Activated CD8-positive, alpha-beta T cell treated with anti-CD3 and anti-CD28 coated beads for 36 hours (primary cell): Measurements from ENCODE around the gene SDR42E2. TPM values are rescaled to one million over a fixed set of nuclear protein-coding genes. Genes with fewer than 3 reads are reported as not detected.
"Not testable (repeated sequence)": the region's sequence is repeated elsewhere in the genome, so short reads cannot be mapped to it uniquely, and the experiment has no call there.

Experiments used
- ATAC-seq: fragments of 200-7000 bp; cut with Tn5 transposase; one replicate; pipeline ENCODE4 v1.10.0; 2021; ENCODE audit warnings: mild to moderate bottlenecking, moderate library complexity
- CTCF ChIA-PET: fragments of 350-600 bp; sonication (Branson Sonifier 250); formaldehyde crosslinking; loops from one replicate; lab custom pipeline; 2021; ENCODE audit warnings: antibody characterized with exemption; lab: Charles Lee
- POLR2A ChIA-PET: fragments of 350-600 bp; sonication (Branson Sonifier 250); formaldehyde crosslinking; loops from one replicate; lab custom pipeline; 2021; ENCODE audit warnings: antibody characterized with exemption; lab: Charles Lee
- DNase-seq: peaks from one replicate; pipeline ENCODE4 v3.0.0-alpha.2; 2020
- H3K27ac Mint-ChIP-seq: one replicate; pipeline ENCODE4 v1.8.0; 2021; ENCODE audit warnings: mild to moderate bottlenecking, mixed read lengths
- H3K27me3 Mint-ChIP-seq: one replicate; pipeline ENCODE4 v1.8.0; 2021; ENCODE audit warnings: mixed read lengths
- H3K36me3 Mint-ChIP-seq: one replicate; pipeline ENCODE4 v1.8.0; 2021; ENCODE audit warnings: low read depth, mixed read lengths
- H3K4me1 Mint-ChIP-seq: one replicate; pipeline ENCODE4 v1.8.0; 2021; ENCODE audit warnings: low read depth, mixed read lengths
- H3K4me3 Mint-ChIP-seq: one replicate; pipeline ENCODE4 v1.8.0; 2021; ENCODE audit warnings: mild to moderate bottlenecking, moderate library complexity, mixed read lengths
- H3K9me3 Mint-ChIP-seq: one replicate; pipeline ENCODE4 v1.8.0; 2021; ENCODE audit warnings: mixed read lengths
- intact Hi-C: fragments of 100-400 bp; cut with micrococcal nuclease; formaldehyde crosslinking; loops from one replicate; pipeline ENCODE4 v1.10.0; 2022
- total RNA-seq, 2 experiments: library from RNA; stranded (reverse); gene quantifications; one replicate each; pipeline ENCODE4 v1.2.3, GENCODE V29; 2021
- TF ChIP-seq, protein P1 (sequence below): fragments of 200-600 bp; IDR thresholded peaks from one replicate; pipeline ENCODE4 v1.8.0; 2022; ENCODE audit warnings: antibody characterized with exemption, mild to moderate bottlenecking

The SDR42E2 gene
- total RNA-seq, 2 experiments from 2014 or later, result 0.14 TPM; not detected in 1

DNA sequence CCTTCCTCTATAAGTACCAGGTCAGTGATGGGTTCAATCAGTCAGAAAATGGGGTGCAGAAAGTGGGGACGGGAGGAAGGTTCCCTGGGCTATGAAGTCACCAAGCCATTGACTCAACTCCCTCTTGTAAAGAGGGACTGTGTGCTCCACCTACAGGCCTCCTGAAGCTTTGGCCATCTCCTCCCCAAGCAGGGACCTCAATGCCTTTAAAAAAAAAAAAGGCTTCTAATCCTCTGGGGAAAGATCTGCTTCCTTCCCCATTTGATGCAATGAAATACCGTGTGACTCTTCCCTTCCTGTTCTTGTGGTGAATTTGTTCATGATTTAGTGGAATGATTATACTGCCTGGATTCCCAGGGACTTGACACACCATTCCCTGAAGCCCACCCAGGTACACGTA, 39.2 kb upstream of the SDR42E2 start:
- H3K27me3 Mint-ChIP-seq, result peaks cover 5% of the 10 kb centered on the region
- H3K9me3 Mint-ChIP-seq, result no peaks in the 10 kb centered on the region
- ATAC-seq (no peak), DNase-seq (no peak)
- no peak overlapping the region for H3K27ac Mint-ChIP-seq
- H3K36me3 Mint-ChIP-seq, result no peaks in the 10 kb centered on the region
- TF ChIP-seq, protein P1, sequence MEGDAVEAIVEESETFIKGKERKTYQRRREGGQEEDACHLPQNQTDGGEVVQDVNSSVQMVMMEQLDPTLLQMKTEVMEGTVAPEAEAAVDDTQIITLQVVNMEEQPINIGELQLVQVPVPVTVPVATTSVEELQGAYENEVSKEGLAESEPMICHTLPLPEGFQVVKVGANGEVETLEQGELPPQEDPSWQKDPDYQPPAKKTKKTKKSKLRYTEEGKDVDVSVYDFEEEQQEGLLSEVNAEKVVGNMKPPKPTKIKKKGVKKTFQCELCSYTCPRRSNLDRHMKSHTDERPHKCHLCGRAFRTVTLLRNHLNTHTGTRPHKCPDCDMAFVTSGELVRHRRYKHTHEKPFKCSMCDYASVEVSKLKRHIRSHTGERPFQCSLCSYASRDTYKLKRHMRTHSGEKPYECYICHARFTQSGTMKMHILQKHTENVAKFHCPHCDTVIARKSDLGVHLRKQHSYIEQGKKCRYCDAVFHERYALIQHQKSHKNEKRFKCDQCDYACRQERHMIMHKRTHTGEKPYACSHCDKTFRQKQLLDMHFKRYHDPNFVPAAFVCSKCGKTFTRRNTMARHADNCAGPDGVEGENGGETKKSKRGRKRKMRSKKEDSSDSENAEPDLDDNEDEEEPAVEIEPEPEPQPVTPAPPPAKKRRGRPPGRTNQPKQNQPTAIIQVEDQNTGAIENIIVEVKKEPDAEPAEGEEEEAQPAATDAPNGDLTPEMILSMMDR, result no peak
- intact Hi-C loops, result no loop called here
- no peak overlapping the region for H3K4me3 Mint-ChIP-seq
- ChIA-PET POLR2A (no interaction called here), CTCF (interaction anchor here (1.5 kb wide), 1 partner anchor 51 kb away, joined by 3 read pairs; no protein-coding TSS in a partner anchor)
- no peaks in the 10 kb centered on the region for H3K4me1 Mint-ChIP-seq

DNA sequence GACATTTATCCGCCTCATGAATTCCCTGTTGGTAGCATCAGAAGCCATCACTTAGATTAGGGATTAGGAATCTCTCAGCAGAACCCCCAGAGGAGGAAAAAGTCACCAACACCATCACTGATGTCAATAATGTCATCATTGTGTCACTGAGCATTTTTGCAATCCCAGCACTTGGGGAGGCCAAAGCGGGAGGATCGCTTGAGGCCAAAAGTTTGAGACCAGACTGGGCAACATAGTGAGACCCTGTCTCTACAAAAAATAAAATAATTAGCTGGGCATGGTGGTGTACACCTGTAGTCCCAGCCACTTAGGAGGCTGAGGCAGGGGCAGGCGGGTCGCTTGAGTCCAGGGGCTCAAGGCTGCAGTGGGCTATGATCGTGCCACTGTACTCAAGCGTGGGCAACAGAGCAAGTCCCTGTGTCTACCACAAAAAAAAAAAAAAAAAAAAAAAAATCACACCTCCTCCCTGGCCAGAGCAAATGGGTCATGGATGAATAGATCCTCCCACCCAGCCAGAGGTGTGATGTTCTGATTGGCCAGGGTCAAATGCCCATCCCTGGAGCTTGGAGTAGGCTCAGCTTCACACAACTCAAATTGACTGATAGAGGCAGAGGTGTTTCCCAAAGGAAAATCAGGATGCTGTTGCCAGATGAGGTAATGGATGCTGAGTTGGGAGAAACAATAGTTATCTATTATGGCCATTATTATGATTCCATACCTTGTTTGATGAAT, 38.4 kb upstream of the SDR42E2 start:
- ATAC-seq (no peak), DNase-seq (no peak)
- ChIA-PET CTCF (interaction anchor here (1.5 kb wide), 1 partner anchor 52 kb away, joined by 3 read pairs; no protein-coding TSS in a partner anchor), POLR2A (no interaction called here)
- H3K36me3 Mint-ChIP-seq, result no peaks in the 10 kb centered on the region
- peaks cover 6% of the 10 kb centered on the region for H3K27me3 Mint-ChIP-seq
- H3K4me3 Mint-ChIP-seq, result no peak overlapping the region
- H3K9me3 Mint-ChIP-seq, result no peaks in the 10 kb centered on the region
- no peaks in the 10 kb centered on the region for H3K4me1 Mint-ChIP-seq
- intact Hi-C loops, result no loop called here
- no peak overlapping the region for H3K27ac Mint-ChIP-seq
- TF ChIP-seq, protein P1, result no peak

DNA sequence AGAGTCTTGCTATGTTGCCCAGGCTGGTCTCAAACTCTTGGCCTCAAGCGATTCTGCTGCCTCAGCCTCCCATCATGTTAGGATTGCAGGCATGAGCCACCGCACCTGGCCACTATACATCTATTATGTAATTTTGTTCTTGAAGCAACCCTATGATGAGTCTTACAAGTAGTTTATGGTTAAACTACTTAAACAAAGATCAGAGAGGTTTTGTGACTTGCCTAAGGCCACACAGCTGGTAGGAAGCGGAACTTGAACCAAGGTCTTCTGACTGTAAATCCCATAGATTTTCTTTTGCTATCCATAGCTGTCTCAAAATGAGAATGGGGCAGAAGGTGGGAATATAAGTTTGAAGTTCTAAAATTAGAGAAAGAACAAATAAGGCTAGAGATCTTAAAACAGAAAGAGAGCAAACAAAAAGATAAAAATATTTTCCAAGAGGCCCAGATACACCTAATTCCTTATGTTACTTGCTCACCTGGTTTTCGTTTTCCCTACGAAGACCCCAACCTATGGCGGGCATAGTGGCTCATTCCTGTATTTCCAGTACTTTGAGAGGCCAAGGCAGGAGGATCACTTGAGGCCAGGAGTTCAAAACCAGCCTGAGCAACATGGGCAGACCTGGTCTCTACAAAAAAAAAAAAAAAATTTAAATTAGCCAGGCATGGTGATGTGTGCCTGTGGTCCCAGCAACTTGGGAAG, 37.6 kb upstream of the SDR42E2 start:
- DNase-seq (no peak), ATAC-seq (no peak)
- H3K27me3 Mint-ChIP-seq, result peaks cover 6% of the 10 kb centered on the region
- POLR2A ChIA-PET, result no interaction called here
- no peak overlapping the region for H3K27ac Mint-ChIP-seq
- CTCF ChIA-PET, result no interaction called here
- H3K4me3 Mint-ChIP-seq, result no peak overlapping the region
- H3K36me3 Mint-ChIP-seq, result no peaks in the 10 kb centered on the region
- TF ChIP-seq, protein P1, result no peak
- H3K9me3 Mint-ChIP-seq, result no peaks in the 10 kb centered on the region
- H3K4me1 Mint-ChIP-seq, result no peaks in the 10 kb centered on the region
- intact Hi-C loops, result no loop called here

DNA sequence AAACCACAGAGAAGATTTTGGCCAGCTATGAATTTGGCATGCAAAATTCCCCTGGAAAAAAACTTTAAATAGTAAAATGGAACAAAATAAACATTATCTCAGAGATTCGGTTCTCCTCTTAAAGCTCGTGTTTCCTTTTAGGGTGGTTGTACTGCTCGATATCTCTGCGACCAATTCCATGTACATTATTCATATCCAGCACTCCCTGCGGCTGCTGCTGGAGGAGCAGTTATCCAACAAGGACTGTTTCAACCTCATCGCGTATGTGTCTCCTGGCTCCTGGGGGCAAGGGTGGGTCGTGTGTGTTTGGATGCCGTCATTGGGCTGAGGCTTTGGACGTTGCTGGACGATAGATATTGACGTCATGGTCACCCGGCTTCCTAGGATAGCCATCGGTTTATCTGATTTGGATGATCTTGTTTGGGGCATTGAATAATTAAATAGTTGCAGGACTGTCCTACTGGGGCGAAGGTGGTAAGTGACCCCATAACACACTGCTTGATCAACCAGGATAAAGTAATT, 36.2 kb upstream of the SDR42E2 start:
- ATAC-seq, result no peak

DNA sequence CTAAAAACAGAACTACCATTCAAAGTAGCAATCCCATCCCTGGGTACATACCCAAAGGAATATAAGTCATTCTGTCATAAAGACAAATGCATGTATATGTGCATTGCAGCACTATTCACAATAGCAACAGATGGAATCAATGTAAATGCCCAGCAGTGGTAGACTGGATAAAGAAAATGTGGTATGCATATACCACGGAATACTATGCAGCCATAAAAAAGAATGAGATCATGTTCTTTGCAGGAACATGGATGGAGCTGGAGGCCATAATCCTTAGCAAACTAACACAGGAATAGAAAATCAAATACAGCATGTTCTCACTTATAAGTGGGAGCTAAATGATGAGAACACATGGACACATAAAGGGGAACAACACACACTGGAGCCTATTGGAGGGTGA, 33.8 kb upstream of the SDR42E2 start:
- H3K36me3 Mint-ChIP-seq, H3K9me3 Mint-ChIP-seq, ATAC-seq, intact Hi-C loops, DNase-seq, CTCF ChIA-PET, H3K27ac Mint-ChIP-seq, H3K4me1 Mint-ChIP-seq, H3K27me3 Mint-ChIP-seq, H3K4me3 Mint-ChIP-seq: not testable (repeated sequence)
- POLR2A ChIA-PET, result interaction anchor here (0.6 kb wide), 1 partner anchor 168 kb away, joined by 3 read pairs; no protein-coding TSS in a partner anchor

More for the DNA sequence above, 36.2 kb upstream of the SDR42E2 start:
- no peak for DNase-seq
- CTCF ChIA-PET, result no interaction called here
- intact Hi-C loops, result no loop called here
- Mint-ChIP-seq H3K4me3 (no peak overlapping the region), H3K36me3 (no peaks in the 10 kb centered on the region), H3K4me1 (no peaks in the 10 kb centered on the region), H3K9me3 (no peaks in the 10 kb centered on the region), H3K27me3 (peaks cover 6% of the 10 kb centered on the region), H3K27ac (no peak overlapping the region)
- TF ChIP-seq, protein P1, result no peak
- POLR2A ChIA-PET, result no interaction called here
